ENCODE data around the gene RAB1A.

The RAB1A gene

GRCh38 chr2:65144571-65144970 lies 14.7 kb upstream of the RAB1A start:
- Histone ChIP-seq H3K9ac (ENCODE audit: low read length) (no peak overlapping the region), H4K20me1 (ENCODE audit: insufficient read depth, low read length) (no peaks in the 10 kb centered on the region), H3K27me3 (replicated peaks; ENCODE audit: insufficient read depth, low read length) (no peaks in the 10 kb centered on the region), H3K4me1 (ENCODE audit: low read length) (no peaks in the 10 kb centered on the region), H3K4me2 (ENCODE audit: low read depth, low read length) (no peak overlapping the region), H3K9me3 (replicated peaks; ENCODE audit: insufficient read depth, low read length) (no peaks in the 10 kb centered on the region), H2AFZ (ENCODE audit: low read length) (no peak overlapping the region), H3K36me3 (replicated peaks; ENCODE audit: insufficient read depth, low read length) (no peaks in the 10 kb centered on the region), H3K4me3 (ENCODE audit: low read length) (no peak overlapping the region), H3K27ac (ENCODE audit: low read length) (no peak overlapping the region), H3F3A (ENCODE audit: insufficient read depth, low read length) (no peaks in the 10 kb centered on the region), H3K9me2 (replicated peaks; ENCODE audit: insufficient read depth, low read length) (no peaks in the 10 kb centered on the region), H3K79me2 (ENCODE audit: low read length) (no peaks in the 10 kb centered on the region)
- TF ChIP-seq EZH2phosphoT487 (IDR thresholded peaks at IDR 0.05; ENCODE audit: low read length), result no peak
- TF ChIP-seq EZH2 (optimal IDR thresholded peaks at IDR 0.05; ENCODE audit: low read depth, low read length), result no peak
- TF ChIP-seq CTCF (IDR thresholded peaks at IDR 0.05; ENCODE audit: low read length), result no peak
- DNase-seq, result no peak

- H3K27me3 ChIP-seq (replicated peaks; ENCODE audit: insufficient read depth, low read length), result no peaks in the 10 kb centered on the region
- H2AFZ ChIP-seq (ENCODE audit: low read length), result no peak overlapping the region
- H3K9ac ChIP-seq (ENCODE audit: low read length), result no peak overlapping the region
- H3K9me3 ChIP-seq (replicated peaks; ENCODE audit: insufficient read depth, low read length), result no peaks in the 10 kb centered on the region
- H3K27ac ChIP-seq (ENCODE audit: low read length), result no peak overlapping the region
- no peaks in the 10 kb centered on the region for H3K36me3 ChIP-seq (replicated peaks; ENCODE audit: insufficient read depth, low read length)
- no peak for DNase-seq
- H3K4me1 ChIP-seq (ENCODE audit: low read length), result no peaks in the 10 kb centered on the region
- H3K9me2 ChIP-seq (replicated peaks; ENCODE audit: insufficient read depth, low read length), result no peaks in the 10 kb centered on the region
- no peaks in the 10 kb centered on the region for H3K79me2 ChIP-seq (ENCODE audit: low read length)
- no peak overlapping the region for H3K4me3 ChIP-seq (ENCODE audit: low read length)
- no peaks in the 10 kb centered on the region for H3F3A ChIP-seq (ENCODE audit: insufficient read depth, low read length)
- H3K4me2 ChIP-seq (ENCODE audit: low read depth, low read length), result no peak overlapping the region
- TF ChIP-seq CTCF (IDR thresholded peaks at IDR 0.05; ENCODE audit: low read length) (no peak), EZH2phosphoT487 (IDR thresholded peaks at IDR 0.05; ENCODE audit: low read length) (no peak), EZH2 (optimal IDR thresholded peaks at IDR 0.05; ENCODE audit: low read depth, low read length) (no peak)
- no peaks in the 10 kb centered on the region for H4K20me1 ChIP-seq (ENCODE audit: insufficient read depth, low read length)
These were observed 12.6 kb upstream of the RAB1A start for GRCh38 chr2:65142515-65142914.

GRCh38 chr2:65137197-65137775 lies 7.4 kb upstream of the RAB1A start:
- Histone ChIP-seq H4K20me1 (ENCODE audit: insufficient read depth, low read length) (no peaks in the 10 kb centered on the region), H3K27ac (ENCODE audit: low read length) (no peak overlapping the region), H3K9ac (ENCODE audit: low read length) (no peak overlapping the region), H3K4me2 (ENCODE audit: low read depth, low read length) (no peak overlapping the region), H3K9me2 (replicated peaks; ENCODE audit: insufficient read depth, low read length) (no peaks in the 10 kb centered on the region), H3K79me2 (ENCODE audit: low read length) (no peaks in the 10 kb centered on the region), H3K4me1 (ENCODE audit: low read length) (no peaks in the 10 kb centered on the region), H3F3A (ENCODE audit: insufficient read depth, low read length) (no peaks in the 10 kb centered on the region), H3K36me3 (replicated peaks; ENCODE audit: insufficient read depth, low read length) (no peaks in the 10 kb centered on the region), H3K4me3 (ENCODE audit: low read length) (no peak overlapping the region), H3K9me3 (replicated peaks; ENCODE audit: insufficient read depth, low read length) (no peaks in the 10 kb centered on the region), H2AFZ (ENCODE audit: low read length) (no peak overlapping the region), H3K27me3 (replicated peaks; ENCODE audit: insufficient read depth, low read length) (no peaks in the 10 kb centered on the region)
- no peak for TF ChIP-seq CTCF (IDR thresholded peaks at IDR 0.05; ENCODE audit: low read length)
- no peak for TF ChIP-seq EZH2 (optimal IDR thresholded peaks at IDR 0.05; ENCODE audit: low read depth, low read length)
- TF ChIP-seq EZH2phosphoT487 (IDR thresholded peaks at IDR 0.05; ENCODE audit: low read length), result no peak
- DNase-seq, result no peak

Measured in MM.1S (cell line).